Measurements from ENCODE around the gene PARD3B.
"Not testable (repeated sequence)": the region's sequence is repeated elsewhere in the genome, so short reads cannot be mapped to it uniquely, and the experiment has no call there.

PARD3B gene

DNA sequence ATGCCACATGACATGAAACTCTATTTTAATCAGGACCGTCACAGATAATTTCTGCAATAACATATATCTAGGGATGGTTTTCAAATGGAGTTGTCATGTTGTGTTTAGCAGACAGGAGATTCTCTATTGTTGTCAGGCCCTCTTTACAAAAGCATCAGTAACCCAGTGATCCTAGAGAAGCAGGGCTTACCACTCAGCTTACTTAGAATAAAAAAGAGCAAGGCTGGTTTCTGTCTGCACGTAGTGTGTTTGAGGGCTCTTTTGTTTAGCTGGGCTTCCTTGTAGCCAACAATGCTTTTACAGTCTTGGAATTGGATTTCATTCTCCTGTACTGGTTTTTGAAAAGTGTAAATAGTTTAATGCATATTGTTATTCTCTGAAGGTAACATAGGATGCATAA lies 926.5 kb downstream of the PARD3B start:
- DNase-seq (ENCODE audit: low read depth), result no peak

DNA sequence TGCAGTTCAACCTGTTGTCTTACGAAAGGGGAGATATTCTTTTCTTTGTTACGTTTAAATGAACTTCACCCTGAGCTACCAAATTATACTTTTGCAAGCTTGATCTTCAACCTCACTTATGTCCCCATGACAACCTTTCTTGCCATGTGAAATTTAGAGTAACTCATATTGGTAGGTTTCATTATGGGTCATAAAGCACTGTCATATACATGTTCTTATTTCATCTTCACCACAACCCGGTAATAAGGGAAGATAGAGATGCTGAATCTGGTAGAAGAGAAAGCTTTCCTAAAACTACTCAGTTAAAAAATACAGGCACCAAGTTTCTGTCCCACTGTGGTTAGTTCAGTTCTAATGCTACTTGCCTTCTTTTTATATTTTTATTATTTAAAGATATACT lies 928.5 kb downstream of the PARD3B start:
- DNase-seq (ENCODE audit: low read depth), result no peak

DNA sequence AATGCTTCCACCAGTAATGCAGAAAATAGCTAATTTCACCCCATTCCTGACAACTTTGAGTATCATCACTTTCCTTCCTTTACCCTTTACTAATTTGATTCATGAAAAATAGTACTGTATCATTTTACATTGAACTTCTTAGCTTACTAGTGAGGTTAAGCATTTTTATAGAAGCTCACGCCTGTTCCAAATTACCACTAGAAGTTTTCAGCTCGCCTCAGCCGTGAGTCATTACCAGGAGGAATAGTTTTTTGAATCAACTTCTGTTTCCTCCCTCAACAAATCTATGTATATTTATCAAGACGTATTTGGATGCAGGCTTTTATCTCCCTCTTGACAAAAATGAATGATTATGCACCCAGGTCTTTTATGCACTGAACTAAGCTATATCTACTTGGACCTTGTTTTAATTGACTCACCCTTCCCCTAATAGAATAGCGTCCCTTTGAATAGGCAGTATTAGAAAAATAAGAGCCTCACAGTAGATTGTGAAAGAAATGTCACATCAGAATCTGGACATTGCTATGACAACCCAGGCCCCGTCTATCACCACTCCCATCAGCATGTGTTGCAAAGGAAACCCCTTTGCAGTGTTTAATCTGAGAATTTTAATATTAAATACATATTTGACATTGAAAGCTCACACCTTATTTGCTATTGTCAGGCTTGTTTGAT lies 929.6 kb downstream of the PARD3B start:
- no peak for DNase-seq (ENCODE audit: low read depth)

- no peak for DNase-seq (ENCODE audit: low read depth)
Measured at GRCh38 chr2:205475416-205475768, 930.1 kb downstream of the PARD3B start.

- DNase-seq (ENCODE audit: low read depth), result no peak
Measured at GRCh38 chr2:205477016-205477705, 931.9 kb downstream of the PARD3B start.

- no peak for DNase-seq (ENCODE audit: low read depth)
Measured at GRCh38 chr2:205481861-205482260, 936.6 kb downstream of the PARD3B start.

DNA sequence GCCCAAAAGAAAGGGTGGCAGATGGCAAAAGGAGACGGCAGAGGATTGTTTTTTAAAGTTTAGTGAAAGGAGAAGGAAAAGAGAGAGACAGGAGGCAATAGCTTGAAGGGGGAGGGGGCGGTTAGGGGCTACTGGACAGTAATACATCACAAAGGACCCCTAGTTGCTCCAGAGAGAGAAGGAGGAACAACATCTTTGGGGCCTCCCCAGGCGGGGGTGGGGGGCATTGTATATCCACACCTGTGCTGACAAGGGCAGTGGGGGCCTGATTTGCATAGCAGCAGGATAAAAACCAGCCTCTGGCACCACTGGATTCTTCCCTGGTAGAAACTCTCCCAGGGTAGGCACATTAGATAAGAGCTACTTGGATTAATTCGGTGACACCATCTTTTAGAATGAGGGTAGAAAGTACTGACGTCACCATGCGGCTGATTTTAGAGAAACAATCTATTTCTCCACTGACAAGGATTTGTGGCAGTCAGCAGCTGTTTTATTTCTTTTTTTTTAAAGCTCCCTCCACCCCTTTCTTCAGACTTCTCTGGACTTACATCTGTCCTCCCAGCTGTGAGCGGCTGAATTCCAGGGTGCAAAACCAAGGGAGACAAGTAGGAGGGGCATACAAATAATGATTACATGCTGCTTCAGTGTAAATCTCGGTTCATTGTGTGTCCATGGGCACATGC lies 937.3 kb downstream of the PARD3B start:
- DNase-seq (ENCODE audit: low read depth), result no peak

DNA sequence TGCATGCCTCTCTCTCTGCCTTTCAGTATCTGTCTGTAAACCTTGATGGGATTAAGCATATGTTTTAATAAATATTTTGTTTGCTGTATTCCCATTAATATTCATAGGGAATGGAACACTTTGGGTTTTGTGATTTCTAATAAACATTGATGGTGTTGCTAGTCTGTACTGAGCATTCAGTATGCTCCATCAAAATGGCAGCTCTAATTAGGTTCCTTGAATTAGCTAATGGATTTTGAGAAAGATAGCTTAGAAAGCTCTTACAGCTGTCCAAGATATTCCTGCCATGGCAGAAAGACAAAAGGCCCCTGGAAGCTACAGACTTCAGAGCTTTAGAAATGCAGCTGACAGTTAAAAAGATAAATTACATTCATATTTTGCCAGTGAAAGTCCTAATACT lies 937.8 kb downstream of the PARD3B start:
- DNase-seq (ENCODE audit: low read depth), result no peak

GRCh38 chr2:205484215-205484614 lies 938.9 kb downstream of the PARD3B start:
- no peak for DNase-seq (ENCODE audit: low read depth)

- DNase-seq (ENCODE audit: low read depth), result no peak
Measured at GRCh38 chr2:205484764-205485163, 939.5 kb downstream of the PARD3B start.

GRCh38 chr2:205493528-205493927 lies 948.3 kb downstream of the PARD3B start:
- not testable (repeated sequence) for DNase-seq (ENCODE audit: low read depth)

- DNase-seq (ENCODE audit: low read depth), result no peak
Measured at GRCh38 chr2:205494537-205495235, 949.4 kb downstream of the PARD3B start.

DNA sequence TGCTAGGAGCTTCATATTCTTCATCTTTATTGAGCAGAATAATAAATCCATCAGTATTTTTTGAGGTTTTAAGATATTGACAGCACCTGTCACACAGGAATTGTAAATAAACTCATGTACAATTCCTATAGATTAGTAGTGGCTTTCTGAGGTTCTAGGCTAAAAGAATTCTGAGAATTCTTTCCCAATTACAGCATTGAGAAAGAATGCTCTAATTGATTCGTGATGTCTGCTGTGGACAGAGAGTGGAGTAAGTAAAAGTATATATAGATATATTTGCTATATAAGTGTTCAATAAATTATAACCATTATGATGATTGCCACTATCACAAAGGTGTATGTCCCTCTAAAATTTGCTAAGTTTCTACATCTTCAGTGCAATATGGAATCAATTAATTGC lies 950.5 kb downstream of the PARD3B start:
- no peak for DNase-seq (ENCODE audit: low read depth)

GRCh38 chr2:205496370-205496769 lies 951.1 kb downstream of the PARD3B start:
- no peak for DNase-seq (ENCODE audit: low read depth)

DNA sequence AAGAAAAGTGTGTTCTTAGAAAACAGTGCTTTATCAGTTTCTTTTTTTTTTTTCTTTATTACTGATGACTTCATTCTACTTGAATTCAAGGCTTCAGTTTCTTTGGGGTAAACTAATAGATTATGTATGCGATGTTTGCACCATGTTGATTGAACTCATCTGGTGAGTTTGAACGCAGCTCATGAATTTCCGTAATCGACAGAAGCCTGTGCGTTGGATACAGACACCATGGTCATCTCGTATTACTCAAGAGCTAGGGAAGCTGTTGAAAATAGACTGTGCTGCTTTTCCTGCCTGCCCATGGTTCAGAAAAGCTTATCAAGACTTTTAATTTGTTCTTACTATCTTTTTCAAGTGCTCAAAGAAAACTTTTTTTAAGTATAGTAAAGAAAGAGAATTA lies 951.5 kb downstream of the PARD3B start:
- DNase-seq (ENCODE audit: low read depth), result no peak

DNA sequence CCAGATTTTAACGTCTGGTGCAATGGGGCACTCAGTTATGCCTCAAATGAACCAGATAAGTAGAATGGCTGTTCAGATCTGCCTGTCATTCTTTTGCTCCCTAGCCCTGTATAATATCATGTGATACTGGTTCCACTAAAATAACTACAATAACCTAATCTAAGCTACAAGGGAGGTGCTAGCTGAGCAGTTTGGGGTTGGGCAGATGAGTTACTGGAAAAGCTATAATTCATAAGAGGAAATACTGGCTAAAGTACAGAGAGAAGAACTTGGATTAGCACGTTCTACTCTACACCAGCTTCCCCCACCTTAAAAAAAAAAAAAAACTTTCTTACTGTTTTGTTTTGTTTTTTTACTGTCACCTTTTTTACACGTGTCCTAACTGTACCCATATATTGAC lies 953.7 kb downstream of the PARD3B start:
- no peak for DNase-seq (ENCODE audit: low read depth)

DNA sequence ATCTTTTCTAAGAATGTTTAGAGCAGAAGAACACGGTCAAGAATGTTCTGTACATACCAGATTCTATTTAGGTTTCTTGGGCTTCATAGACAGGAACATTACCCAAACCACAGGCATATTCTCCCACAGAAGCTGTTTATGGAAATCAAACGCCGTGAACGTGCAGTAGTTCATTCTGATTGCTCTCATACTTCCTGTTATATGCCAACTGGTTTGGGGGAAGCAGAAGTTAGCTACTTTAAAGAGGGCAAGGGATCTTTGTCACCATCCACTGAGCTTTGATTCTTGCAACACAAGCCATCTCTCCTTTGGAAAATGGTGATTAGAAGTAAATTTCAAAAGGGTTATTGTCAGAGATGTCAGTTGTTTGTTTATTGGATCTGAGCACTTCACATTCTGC lies 954.8 kb downstream of the PARD3B start:
- no peak for DNase-seq (ENCODE audit: low read depth)

DNA sequence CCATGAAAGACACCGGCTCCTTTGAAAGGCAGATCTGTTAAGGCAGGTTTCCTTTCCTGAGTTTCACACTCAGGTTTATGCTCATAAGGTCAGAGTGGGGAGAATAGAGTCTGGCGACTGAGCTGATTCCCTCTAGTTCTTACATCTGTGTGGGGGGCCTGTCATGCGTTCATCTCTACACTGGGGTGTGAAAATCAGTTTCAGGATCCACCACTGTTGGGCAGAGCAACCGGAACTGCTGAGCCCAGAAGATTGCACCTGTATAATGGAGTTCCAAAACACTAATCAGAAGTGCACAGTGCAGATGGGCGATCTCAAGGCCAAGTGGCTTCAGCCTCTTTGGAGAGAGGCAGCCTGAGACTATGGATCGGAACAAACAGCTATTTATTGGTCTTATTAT lies 955.7 kb downstream of the PARD3B start:
- no peak for DNase-seq (ENCODE audit: low read depth)

DNA sequence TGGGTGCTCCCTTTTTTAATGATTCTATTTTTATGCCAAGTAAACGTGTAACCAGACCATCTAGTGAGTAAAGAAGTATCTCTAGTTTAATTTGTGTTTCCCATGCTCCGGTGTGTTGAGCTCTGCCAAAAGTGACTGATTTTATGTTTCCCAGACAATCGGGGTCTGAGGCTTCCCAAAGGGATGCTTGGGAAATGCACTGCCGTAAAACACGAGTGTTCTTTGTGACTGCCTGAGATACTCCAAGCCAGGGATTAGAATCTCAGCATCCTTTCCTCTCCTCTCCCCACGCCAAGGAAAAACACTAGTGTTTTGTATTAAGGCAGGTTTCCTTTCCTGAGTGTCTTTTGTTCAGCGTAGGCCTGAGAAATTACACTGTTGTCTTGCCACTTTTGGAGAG lies 956.6 kb downstream of the PARD3B start:
- DNase-seq (ENCODE audit: low read depth), result no peak

DNA sequence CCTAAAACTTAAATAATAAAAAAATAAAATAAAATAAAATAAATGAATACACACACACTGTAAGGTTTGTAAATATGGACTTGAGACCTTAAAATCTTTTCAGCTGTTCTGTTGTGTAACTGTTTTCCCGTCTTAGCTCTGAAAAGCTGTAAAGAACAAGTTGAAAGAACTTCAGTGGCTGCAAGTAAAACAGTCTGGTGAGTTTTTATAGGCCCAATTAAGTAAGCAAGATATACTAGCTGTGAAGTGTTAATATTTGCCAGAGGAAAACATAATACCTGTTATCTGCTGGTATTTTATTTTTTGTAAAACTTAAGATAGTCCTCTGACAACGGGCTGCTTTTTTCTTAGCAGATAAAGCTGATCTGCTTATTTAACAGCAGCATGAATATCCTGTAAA lies 960.1 kb downstream of the PARD3B start:
- DNase-seq (ENCODE audit: low read depth), result no peak

DNA sequence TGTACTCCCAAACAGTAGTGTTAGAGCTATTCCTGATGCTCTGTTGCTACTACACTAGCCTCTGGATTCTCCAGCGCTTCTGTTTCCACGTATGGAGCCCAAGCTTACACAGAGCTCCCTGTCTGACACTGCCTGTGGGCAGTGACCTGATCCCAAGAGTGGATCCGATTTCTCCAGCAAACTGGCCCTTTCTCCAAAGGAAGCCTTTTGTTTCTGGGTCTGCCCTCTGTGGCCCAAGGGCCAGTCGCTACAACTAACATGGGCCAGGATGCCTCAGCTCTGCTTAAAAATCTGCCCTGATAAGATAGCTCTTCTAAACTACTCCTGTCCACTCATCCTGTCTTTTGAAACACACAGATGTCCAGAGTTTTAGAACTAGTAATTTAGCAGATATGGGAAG lies 964.4 kb downstream of the PARD3B start:
- DNase-seq (ENCODE audit: low read depth), result no peak

DNA sequence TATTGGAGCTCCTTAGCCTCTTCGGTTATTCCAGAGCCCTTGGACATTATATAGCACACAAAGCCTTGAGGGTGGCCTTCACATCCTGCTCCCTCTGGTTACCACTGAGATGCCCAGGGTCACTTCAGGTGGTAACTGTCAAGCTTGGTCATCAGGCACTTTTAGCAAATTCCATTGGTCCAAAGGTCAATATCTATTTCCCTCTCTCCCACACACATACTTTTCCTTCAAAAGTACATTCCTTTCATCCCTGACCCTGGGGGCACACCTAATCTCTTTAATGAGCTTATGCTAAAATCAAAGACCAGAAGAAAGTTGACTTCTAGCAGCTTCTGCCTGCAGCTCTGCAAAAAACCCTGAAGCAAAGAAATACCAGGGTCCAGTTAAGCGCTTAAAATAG lies 965.1 kb downstream of the PARD3B start:
- DNase-seq (ENCODE audit: low read depth), result no peak

DNA sequence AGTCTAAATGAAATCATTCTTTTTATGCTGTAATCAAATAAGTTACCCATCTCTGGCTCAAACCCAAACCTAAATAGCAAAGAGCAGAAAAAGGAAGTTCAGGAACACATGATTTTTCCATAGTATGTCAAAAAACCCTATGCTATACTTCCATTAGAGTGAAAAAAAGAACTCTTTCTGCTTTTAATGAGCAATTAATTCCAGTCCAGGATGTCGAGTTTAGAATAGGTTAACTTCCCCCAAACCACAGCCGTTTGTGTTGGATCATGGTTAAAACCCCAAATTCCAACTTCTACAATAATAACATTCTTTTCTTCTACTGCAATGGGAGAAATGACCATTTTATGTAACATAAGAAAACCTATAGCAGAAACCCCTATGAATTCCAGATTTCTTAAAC lies 965.9 kb downstream of the PARD3B start:
- DNase-seq (ENCODE audit: low read depth), result no peak
